SK-N-SH treated with all-trans-retinoic acid at 6 μM for 48 hours (cell line): ENCODE data around the gene KLHDC3.

Experiments
- ATAC-seq: fragments of 200-7000 bp; cut with Tn5 transposase; 3 replicates; pipeline ENCODE4 v1.9.1; 2020; ENCODE audit warnings: mild to moderate bottlenecking, moderate library complexity
- BACH2 ChIP-seq: fragments of 250-450 bp; sonication (Bioruptor Pico); IDR thresholded peaks from 2 replicates; pipeline ENCODE4 v1.9.0; 2021; ENCODE audit warnings: mild to moderate bottlenecking, borderline replicate concordance
- CSDC2 ChIP-seq: fragments of 250-450 bp; sonication (Bioruptor Pico); IDR thresholded peaks from 2 replicates; pipeline ENCODE4 v1.5.0; 2020; ENCODE audit warnings: mild to moderate bottlenecking, moderate library complexity
- ESRRG ChIP-seq: fragments of 250-450 bp; sonication (Bioruptor Pico); IDR thresholded peaks from 2 replicates; pipeline ENCODE4 v1.6.1; 2021; ENCODE audit warnings: mild to moderate bottlenecking
- GLIS3 ChIP-seq: fragments of 250-450 bp; sonication (Bioruptor Pico); IDR thresholded peaks from 2 replicates; pipeline ENCODE4 v1.5.0; 2020; ENCODE audit warnings: mild to moderate bottlenecking, moderate library complexity
- ISL1 ChIP-seq: fragments of 250-450 bp; sonication (Bioruptor Pico); IDR thresholded peaks from 2 replicates; pipeline ENCODE4 v2.1.2; 2022; ENCODE audit warnings: mild to moderate bottlenecking, moderate library complexity
- OSR1 ChIP-seq: fragments of 250-450 bp; sonication (Bioruptor Pico); IDR thresholded peaks from 2 replicates; pipeline ENCODE4 v1.8.0; 2022; ENCODE audit warnings: moderate library complexity, mild to moderate bottlenecking, inconsistent platforms
- PPARA ChIP-seq: fragments of 250-450 bp; sonication (Bioruptor Pico); IDR thresholded peaks from 2 replicates; pipeline ENCODE4 v1.5.0; 2020; ENCODE audit warnings: mild to moderate bottlenecking, borderline replicate concordance
- RARB ChIP-seq: fragments of 250-450 bp; sonication (Bioruptor Pico); IDR thresholded peaks from 2 replicates; pipeline ENCODE4 v1.8.0; 2021; ENCODE audit warnings: mild to moderate bottlenecking, moderate library complexity
- SNAI2 ChIP-seq: fragments of 250-450 bp; sonication (Bioruptor Pico); IDR thresholded peaks from 2 replicates; pipeline ENCODE4 v1.5.0; 2020; ENCODE audit warnings: mild to moderate bottlenecking, moderate library complexity
- TCF4 ChIP-seq: fragments of 250-450 bp; sonication (Bioruptor Pico); IDR thresholded peaks from 2 replicates; pipeline ENCODE4 v1.8.0; 2021; ENCODE audit warnings: mild to moderate bottlenecking, moderate library complexity, borderline replicate concordance
- TOX ChIP-seq: fragments of 250-450 bp; sonication (Bioruptor Pico); IDR thresholded peaks from 2 replicates; pipeline ENCODE4 v1.8.0; 2021; ENCODE audit warnings: mild to moderate bottlenecking, moderate library complexity, borderline replicate concordance
- ZC3H10 ChIP-seq: fragments of 250-450 bp; sonication (Bioruptor Pico); IDR thresholded peaks from 2 replicates; pipeline ENCODE4 v1.5.1; 2021; ENCODE audit warnings: mild to moderate bottlenecking, moderate library complexity
- ZFP3 ChIP-seq: fragments of 250-450 bp; sonication (Bioruptor Pico); IDR thresholded peaks from 2 replicates; pipeline ENCODE4 v1.5.0; 2020; ENCODE audit warnings: mild to moderate bottlenecking, moderate library complexity
- ZNF565 ChIP-seq: fragments of 450-650 bp; formaldehyde crosslinking; conservative IDR thresholded peaks from 2 replicates; pipeline ENCODE4 v1.5.0; 2020; ENCODE audit warnings: low read depth, mild to moderate bottlenecking, moderate library complexity
- ZNF70 ChIP-seq: fragments of 450-650 bp; formaldehyde crosslinking; IDR thresholded peaks from 2 replicates; pipeline ENCODE4 v1.5.0; 2020; ENCODE audit warnings: mild to moderate bottlenecking, moderate library complexity
- ZNF8 ChIP-seq: fragments of 450-650 bp; formaldehyde crosslinking; IDR thresholded peaks from 2 replicates; pipeline ENCODE4 v1.5.0; 2020; ENCODE audit warnings: mild to moderate bottlenecking, moderate library complexity
- TF ChIP-seq, protein P1 (sequence below): fragments of 250-450 bp; sonication (Bioruptor Pico); IDR thresholded peaks from 2 replicates; pipeline ENCODE4 v1.8.0; 2020; ENCODE audit warnings: mild to moderate bottlenecking, moderate library complexity, borderline replicate concordance
- TF ChIP-seq, protein P2 (sequence below): fragments of 250-450 bp; sonication (Bioruptor Pico); IDR thresholded peaks from 2 replicates; pipeline ENCODE4 v1.5.1; 2020; ENCODE audit warnings: low read depth, mild to moderate bottlenecking, moderate library complexity
- TF ChIP-seq, protein P3 (sequence below): fragments of 250-450 bp; sonication (Bioruptor Pico); IDR thresholded peaks from 2 replicates; pipeline ENCODE4 v1.5.0; 2020; ENCODE audit warnings: mild to moderate bottlenecking, moderate library complexity
- TF ChIP-seq, protein P4 (sequence below): fragments of 250-450 bp; sonication (Bioruptor Pico); IDR thresholded peaks from 2 replicates; pipeline ENCODE4 v1.5.1; 2021; ENCODE audit warnings: mild to moderate bottlenecking, moderate library complexity
- TF ChIP-seq, protein P5 (sequence below): fragments of 250-450 bp; sonication (Bioruptor Pico); IDR thresholded peaks from 2 replicates; pipeline ENCODE4 v1.8.0; 2021; ENCODE audit warnings: low read depth, mild to moderate bottlenecking, moderate library complexity, borderline replicate concordance

Gene KLHDC3

DNA sequence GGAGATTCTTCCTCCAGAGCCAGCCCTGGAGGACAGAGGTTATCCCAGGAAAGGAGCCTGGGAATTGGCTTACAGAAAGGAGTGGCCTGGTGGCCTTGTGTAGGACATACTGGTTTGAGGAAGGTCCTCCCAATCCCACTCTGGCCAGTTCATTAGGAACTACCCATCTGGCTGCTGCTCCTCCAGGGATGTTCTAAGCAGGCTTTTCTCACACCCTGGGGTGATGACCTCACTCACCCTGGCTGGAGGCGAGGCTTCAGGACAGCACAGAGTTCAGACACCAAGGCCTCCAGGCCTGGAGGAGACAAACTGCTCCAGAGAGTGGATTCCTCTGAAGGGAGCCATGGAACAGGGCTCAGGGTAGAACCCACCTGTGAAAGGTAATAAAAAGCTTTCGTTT, 44.6 kb upstream of the KLHDC3 start (continued):
- TF ChIP-seq, protein P1, sequence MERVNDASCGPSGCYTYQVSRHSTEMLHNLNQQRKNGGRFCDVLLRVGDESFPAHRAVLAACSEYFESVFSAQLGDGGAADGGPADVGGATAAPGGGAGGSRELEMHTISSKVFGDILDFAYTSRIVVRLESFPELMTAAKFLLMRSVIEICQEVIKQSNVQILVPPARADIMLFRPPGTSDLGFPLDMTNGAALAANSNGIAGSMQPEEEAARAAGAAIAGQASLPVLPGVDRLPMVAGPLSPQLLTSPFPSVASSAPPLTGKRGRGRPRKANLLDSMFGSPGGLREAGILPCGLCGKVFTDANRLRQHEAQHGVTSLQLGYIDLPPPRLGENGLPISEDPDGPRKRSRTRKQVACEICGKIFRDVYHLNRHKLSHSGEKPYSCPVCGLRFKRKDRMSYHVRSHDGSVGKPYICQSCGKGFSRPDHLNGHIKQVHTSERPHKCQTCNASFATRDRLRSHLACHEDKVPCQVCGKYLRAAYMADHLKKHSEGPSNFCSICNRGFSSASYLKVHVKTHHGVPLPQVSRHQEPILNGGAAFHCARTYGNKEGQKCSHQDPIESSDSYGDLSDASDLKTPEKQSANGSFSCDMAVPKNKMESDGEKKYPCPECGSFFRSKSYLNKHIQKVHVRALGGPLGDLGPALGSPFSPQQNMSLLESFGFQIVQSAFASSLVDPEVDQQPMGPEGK (CRISPR knock-in tag), result no peak
- TF ChIP-seq CSDC2 (CRISPR knock-in tag) (no peak), TOX (CRISPR knock-in tag) (no peak), ZNF565 (no peak), PPARA (CRISPR knock-in tag) (no peak), GLIS3 (CRISPR knock-in tag) (no peak), SNAI2 (CRISPR knock-in tag) (no peak), TCF4 (CRISPR knock-in tag) (no peak), BACH2 (CRISPR knock-in tag) (no peak)
- TF ChIP-seq, protein P2, sequence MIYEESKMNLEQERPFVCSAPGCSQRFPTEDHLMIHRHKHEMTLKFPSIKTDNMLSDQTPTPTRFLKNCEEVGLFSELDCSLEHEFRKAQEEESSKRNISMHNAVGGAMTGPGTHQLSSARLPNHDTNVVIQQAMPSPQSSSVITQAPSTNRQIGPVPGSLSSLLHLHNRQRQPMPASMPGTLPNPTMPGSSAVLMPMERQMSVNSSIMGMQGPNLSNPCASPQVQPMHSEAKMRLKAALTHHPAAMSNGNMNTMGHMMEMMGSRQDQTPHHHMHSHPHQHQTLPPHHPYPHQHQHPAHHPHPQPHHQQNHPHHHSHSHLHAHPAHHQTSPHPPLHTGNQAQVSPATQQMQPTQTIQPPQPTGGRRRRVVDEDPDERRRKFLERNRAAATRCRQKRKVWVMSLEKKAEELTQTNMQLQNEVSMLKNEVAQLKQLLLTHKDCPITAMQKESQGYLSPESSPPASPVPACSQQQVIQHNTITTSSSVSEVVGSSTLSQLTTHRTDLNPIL (CRISPR knock-in tag), result no peak
- TF ChIP-seq, protein P3, sequence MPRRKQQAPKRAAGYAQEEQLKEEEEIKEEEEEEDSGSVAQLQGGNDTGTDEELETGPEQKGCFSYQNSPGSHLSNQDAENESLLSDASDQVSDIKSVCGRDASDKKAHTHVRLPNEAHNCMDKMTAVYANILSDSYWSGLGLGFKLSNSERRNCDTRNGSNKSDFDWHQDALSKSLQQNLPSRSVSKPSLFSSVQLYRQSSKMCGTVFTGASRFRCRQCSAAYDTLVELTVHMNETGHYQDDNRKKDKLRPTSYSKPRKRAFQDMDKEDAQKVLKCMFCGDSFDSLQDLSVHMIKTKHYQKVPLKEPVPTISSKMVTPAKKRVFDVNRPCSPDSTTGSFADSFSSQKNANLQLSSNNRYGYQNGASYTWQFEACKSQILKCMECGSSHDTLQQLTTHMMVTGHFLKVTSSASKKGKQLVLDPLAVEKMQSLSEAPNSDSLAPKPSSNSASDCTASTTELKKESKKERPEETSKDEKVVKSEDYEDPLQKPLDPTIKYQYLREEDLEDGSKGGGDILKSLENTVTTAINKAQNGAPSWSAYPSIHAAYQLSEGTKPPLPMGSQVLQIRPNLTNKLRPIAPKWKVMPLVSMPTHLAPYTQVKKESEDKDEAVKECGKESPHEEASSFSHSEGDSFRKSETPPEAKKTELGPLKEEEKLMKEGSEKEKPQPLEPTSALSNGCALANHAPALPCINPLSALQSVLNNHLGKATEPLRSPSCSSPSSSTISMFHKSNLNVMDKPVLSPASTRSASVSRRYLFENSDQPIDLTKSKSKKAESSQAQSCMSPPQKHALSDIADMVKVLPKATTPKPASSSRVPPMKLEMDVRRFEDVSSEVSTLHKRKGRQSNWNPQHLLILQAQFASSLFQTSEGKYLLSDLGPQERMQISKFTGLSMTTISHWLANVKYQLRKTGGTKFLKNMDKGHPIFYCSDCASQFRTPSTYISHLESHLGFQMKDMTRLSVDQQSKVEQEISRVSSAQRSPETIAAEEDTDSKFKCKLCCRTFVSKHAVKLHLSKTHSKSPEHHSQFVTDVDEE, result no peak

DNA sequence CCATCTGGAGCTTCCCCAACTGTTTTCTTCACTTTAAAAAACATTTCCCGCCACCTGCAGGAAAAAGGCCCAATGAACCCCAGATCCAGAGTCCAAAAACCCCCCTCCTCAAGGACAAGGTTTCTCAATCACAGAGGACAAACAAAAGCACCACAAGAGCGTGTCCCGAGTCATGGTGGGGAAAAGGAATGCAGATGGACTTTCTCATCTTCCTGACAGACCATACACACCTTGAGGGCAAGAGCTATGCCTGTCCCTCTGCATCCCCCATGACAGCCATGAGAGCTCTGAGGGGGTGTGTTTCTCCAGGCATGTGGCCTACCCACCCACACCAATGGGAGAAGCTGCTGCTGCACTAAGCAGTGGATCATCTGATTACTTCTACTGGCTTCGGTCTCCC, 44.1 kb upstream of the KLHDC3 start:
- TF ChIP-seq ZNF70 (CRISPR knock-in tag), result no peak
- TF ChIP-seq, protein P1 (CRISPR knock-in tag), result no peak
- TF ChIP-seq GLIS3 (CRISPR knock-in tag), result no peak
- no peak for TF ChIP-seq ZFP3 (CRISPR knock-in tag)
- TF ChIP-seq OSR1 (CRISPR knock-in tag), result no peak
- TF ChIP-seq ZNF8, result no peak
- no peak for TF ChIP-seq ZC3H10
- no peak for TF ChIP-seq RARB (CRISPR knock-in tag)
- no peak for TF ChIP-seq SNAI2 (CRISPR knock-in tag)
- TF ChIP-seq, protein P4, sequence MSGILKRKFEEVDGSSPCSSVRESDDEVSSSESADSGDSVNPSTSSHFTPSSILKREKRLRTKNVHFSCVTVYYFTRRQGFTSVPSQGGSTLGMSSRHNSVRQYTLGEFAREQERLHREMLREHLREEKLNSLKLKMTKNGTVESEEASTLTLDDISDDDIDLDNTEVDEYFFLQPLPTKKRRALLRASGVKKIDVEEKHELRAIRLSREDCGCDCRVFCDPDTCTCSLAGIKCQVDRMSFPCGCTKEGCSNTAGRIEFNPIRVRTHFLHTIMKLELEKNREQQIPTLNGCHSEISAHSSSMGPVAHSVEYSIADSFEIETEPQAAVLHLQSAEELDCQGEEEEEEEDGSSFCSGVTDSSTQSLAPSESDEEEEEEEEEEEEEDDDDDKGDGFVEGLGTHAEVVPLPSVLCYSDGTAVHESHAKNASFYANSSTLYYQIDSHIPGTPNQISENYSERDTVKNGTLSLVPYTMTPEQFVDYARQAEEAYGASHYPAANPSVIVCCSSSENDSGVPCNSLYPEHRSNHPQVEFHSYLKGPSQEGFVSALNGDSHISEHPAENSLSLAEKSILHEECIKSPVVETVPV (CRISPR knock-in tag), result no peak
- TF ChIP-seq CSDC2 (CRISPR knock-in tag), result no peak
- TF ChIP-seq TOX (CRISPR knock-in tag), result no peak
- TF ChIP-seq, all 23 proteins: peak for 0
- no peak for ATAC-seq

DNA sequence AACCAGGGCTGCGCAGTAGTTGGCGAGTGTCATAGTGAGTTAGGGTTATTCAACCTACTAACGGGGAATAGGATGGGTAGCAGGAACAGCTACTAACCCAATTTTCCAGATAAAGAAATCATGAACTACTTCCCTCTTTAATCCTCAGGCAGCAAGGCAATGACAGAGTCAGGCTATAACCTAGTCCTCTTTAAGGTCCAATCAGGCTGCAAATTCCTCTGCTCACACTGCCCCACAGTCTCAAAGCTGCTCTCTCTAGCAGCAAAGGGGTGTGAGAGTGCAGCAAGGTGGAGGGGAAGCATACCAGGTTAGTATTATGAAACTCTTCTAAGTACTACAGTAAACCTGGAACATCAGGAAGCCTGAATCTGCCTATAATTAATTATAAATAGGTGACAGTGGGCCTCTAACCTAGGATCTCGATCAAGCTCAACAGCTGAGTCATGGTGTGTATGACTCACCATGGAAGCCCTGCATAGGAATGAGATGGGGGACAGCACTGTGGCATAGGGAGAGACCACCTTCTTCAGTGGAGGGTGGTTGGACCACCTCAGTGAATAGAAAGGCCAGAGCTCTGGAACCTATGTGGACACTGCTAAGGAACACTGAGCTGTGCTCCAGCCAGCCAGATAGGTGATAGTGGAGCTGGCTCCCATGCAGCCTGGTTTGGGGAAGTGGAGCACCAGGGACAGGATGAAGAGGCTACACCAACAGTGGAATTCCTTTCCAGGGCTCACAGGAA, 43.0 kb upstream of the KLHDC3 start:
- peak; percentile 71 for ATAC-seq
- no peak for TF ChIP-seq CSDC2 (CRISPR knock-in tag)
- TF ChIP-seq, protein P3, result no peak
- no peak for TF ChIP-seq PPARA (CRISPR knock-in tag)
- TF ChIP-seq ZNF70 (CRISPR knock-in tag), result no peak
- no peak for TF ChIP-seq ZFP3 (CRISPR knock-in tag)
- TF ChIP-seq, protein P5, sequence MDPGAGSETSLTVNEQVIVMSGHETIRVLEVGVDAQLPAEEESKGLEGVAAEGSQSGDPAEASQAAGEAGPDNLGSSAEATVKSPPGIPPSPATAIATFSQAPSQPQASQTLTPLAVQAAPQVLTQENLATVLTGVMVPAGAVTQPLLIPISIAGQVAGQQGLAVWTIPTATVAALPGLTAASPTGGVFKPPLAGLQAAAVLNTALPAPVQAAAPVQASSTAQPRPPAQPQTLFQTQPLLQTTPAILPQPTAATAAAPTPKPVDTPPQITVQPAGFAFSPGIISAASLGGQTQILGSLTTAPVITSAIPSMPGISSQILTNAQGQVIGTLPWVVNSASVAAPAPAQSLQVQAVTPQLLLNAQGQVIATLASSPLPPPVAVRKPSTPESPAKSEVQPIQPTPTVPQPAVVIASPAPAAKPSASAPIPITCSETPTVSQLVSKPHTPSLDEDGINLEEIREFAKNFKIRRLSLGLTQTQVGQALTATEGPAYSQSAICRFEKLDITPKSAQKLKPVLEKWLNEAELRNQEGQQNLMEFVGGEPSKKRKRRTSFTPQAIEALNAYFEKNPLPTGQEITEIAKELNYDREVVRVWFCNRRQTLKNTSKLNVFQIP, result no peak
- TF ChIP-seq ZC3H10, result no peak
- TF ChIP-seq BACH2 (CRISPR knock-in tag), result no peak
- TF ChIP-seq ESRRG, result no peak
- TF ChIP-seq GLIS3 (CRISPR knock-in tag), result no peak
- TF ChIP-seq ISL1 (CRISPR knock-in tag), result no peak
- TF ChIP-seq RARB (CRISPR knock-in tag), result no peak
- no peak for TF ChIP-seq ZNF8
- TF ChIP-seq ZNF565, result no peak
